ENCODE measurements around the gene AP4E1.

DNA sequence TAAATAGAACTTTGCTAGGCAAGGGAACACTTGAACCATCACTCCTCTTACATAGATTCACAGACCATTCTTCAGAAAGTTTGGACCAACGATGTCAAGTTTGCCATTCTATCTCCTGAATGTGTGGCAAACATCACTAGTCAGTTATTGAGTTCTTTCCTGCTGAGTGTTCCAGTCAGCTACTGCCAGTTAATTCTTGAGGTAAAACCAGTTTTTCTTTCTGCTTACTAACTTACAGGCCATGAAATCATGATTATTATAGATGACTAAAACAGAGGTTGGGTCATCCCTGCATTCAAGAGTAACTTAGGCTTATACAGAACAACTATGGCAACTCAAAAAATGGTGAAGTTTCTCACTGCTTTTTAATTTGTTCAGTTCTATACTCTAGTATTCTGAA, 88.2 kb downstream of the AP4E1 start:
- TF ChIP-seq EZH2 (IDR thresholded peaks at IDR 0.05; ENCODE audit: borderline replicate concordance, low read depth, low read length, severe bottlenecking): no peak
- TF ChIP-seq, protein P1, sequence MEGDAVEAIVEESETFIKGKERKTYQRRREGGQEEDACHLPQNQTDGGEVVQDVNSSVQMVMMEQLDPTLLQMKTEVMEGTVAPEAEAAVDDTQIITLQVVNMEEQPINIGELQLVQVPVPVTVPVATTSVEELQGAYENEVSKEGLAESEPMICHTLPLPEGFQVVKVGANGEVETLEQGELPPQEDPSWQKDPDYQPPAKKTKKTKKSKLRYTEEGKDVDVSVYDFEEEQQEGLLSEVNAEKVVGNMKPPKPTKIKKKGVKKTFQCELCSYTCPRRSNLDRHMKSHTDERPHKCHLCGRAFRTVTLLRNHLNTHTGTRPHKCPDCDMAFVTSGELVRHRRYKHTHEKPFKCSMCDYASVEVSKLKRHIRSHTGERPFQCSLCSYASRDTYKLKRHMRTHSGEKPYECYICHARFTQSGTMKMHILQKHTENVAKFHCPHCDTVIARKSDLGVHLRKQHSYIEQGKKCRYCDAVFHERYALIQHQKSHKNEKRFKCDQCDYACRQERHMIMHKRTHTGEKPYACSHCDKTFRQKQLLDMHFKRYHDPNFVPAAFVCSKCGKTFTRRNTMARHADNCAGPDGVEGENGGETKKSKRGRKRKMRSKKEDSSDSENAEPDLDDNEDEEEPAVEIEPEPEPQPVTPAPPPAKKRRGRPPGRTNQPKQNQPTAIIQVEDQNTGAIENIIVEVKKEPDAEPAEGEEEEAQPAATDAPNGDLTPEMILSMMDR (IDR thresholded peaks at IDR 0.05; ENCODE audit: borderline replicate concordance, extremely low read depth, low read length, poor library complexity, severe bottlenecking): no peak

Data from DND-41 (cell line).